H9 (cell line): ENCODE results near the gene STARD3NL. TPM values are rescaled to one million over a fixed set of nuclear protein-coding genes. Genes with fewer than 3 reads are reported as not detected.

ENCODE experiments used
- DNase-seq: peaks from one replicate; pipeline ENCODE4 v3.0.0-alpha.2; 2017
- H2AFZ ChIP-seq: one replicate; pipeline ENCODE4 v1.6.1; 2013; ENCODE audit warnings: mild to moderate bottlenecking, low read length, control low read depth, moderate library complexity
- H2AK5ac ChIP-seq: 2 replicates; pipeline ENCODE4 v1.6.1; 2013; ENCODE audit warnings: low read length, control low read depth, mixed read lengths; ENCODE audit not compliant: insufficient read length
- H2BK120ac ChIP-seq: one replicate; pipeline ENCODE4 v1.6.1; 2013; ENCODE audit warnings: low read depth, mild to moderate bottlenecking, low read length, control low read depth, inconsistent platforms; ENCODE audit not compliant: poor library complexity, severe bottlenecking
- H2BK12ac ChIP-seq: 2 replicates; pipeline ENCODE4 v1.6.1; 2013; ENCODE audit warnings: low read length, control low read depth, mixed read lengths, low read depth; ENCODE audit not compliant: insufficient read length
- H2BK15ac ChIP-seq: 2 replicates; pipeline ENCODE4 v1.6.1; 2013; ENCODE audit warnings: low read depth, low read length, control low read depth
- H2BK20ac ChIP-seq: one replicate; pipeline ENCODE4 v1.6.1; 2013; ENCODE audit warnings: low read depth, mild to moderate bottlenecking, low read length, control low read depth, inconsistent platforms; ENCODE audit not compliant: poor library complexity, severe bottlenecking
- H2BK5ac ChIP-seq: 2 replicates; pipeline ENCODE4 v1.6.1; 2013; ENCODE audit warnings: low read length, control low read depth, mixed read lengths; ENCODE audit not compliant: insufficient read length
- H3K14ac ChIP-seq: 2 replicates; pipeline ENCODE4 v1.6.1; 2013; ENCODE audit warnings: low read length, control low read depth; ENCODE audit not compliant: insufficient read depth
- H3K18ac ChIP-seq: 2 replicates; pipeline ENCODE4 v1.6.1; 2013; ENCODE audit warnings: low read depth, mild to moderate bottlenecking, mixed read lengths, low read length, control low read depth; ENCODE audit not compliant: insufficient read length
- H3K23ac ChIP-seq: 2 replicates; pipeline ENCODE4 v1.6.1; 2013; ENCODE audit warnings: low read length, control low read depth, mixed read lengths, low read depth; ENCODE audit not compliant: insufficient read length
- H3K23me2 ChIP-seq: 2 replicates; pipeline ENCODE4 v1.6.1; 2013; ENCODE audit warnings: low read depth, mild to moderate bottlenecking, mixed read lengths, low read length, control low read depth; ENCODE audit not compliant: insufficient read length, poor library complexity, severe bottlenecking
- H3K27ac ChIP-seq: 2 replicates; pipeline ENCODE4 v1.5.1; 2013; ENCODE audit warnings: low read length, control low read depth, mixed read lengths, low read depth; ENCODE audit not compliant: insufficient read length
- H3K27me3 ChIP-seq: 2 replicates; pipeline ENCODE4 v1.6.1; 2013; ENCODE audit warnings: low read length, control low read depth, inconsistent platforms; ENCODE audit not compliant: insufficient read depth
- H3K4ac ChIP-seq: 2 replicates; pipeline ENCODE4 v1.6.1; 2013; ENCODE audit warnings: low read depth, mild to moderate bottlenecking, control low read depth, inconsistent platforms, low read length, moderate library complexity
- H3K4me1 ChIP-seq: 2 replicates; pipeline ENCODE4 v1.6.1; 2013; ENCODE audit warnings: low read length, control low read depth, inconsistent platforms; ENCODE audit not compliant: insufficient read depth
- H3K4me2 ChIP-seq: 2 replicates; pipeline ENCODE4 v1.6.1; 2013; ENCODE audit warnings: low read length, control low read depth, mixed read lengths; ENCODE audit not compliant: insufficient read length, insufficient read depth
- H3K56ac ChIP-seq: 2 replicates; pipeline ENCODE4 v1.6.1; 2013; ENCODE audit warnings: low read depth, mild to moderate bottlenecking, mixed read lengths, low read length, control low read depth; ENCODE audit not compliant: insufficient read length
- H3K79me1 ChIP-seq: 2 replicates; pipeline ENCODE4 v1.6.1; 2013; ENCODE audit warnings: low read depth, mild to moderate bottlenecking, moderate library complexity, low read length, control low read depth, inconsistent platforms; ENCODE audit not compliant: insufficient read depth, poor library complexity, severe bottlenecking
- H3K79me2 ChIP-seq: 2 replicates; pipeline ENCODE4 v1.6.1; 2013; ENCODE audit warnings: low read length, control low read depth, inconsistent platforms; ENCODE audit not compliant: insufficient read depth
- H3K9ac ChIP-seq: 2 replicates; pipeline ENCODE4 v1.6.1; 2013; ENCODE audit warnings: low read length, control low read depth, mixed read lengths; ENCODE audit not compliant: insufficient read length; ENCODE audit errors: extremely low read depth
- H3K9me3 ChIP-seq: one replicate; pipeline ENCODE4 v1.6.1; 2013; ENCODE audit warnings: low read depth, low read length, inconsistent platforms; ENCODE audit not compliant: control insufficient read depth
- H3T11ph ChIP-seq: one replicate; pipeline ENCODE4 v1.6.1; 2013; ENCODE audit warnings: mild to moderate bottlenecking, low read length, control low read depth, inconsistent platforms
- H4K20me1 ChIP-seq: one replicate; pipeline ENCODE4 v1.6.1; 2013; ENCODE audit not compliant: control insufficient read depth, insufficient read length, insufficient read depth
- H4K5ac ChIP-seq: 2 replicates; pipeline ENCODE4 v1.6.1; 2013; ENCODE audit warnings: low read depth, mild to moderate bottlenecking, mixed read lengths, low read length, control low read depth; ENCODE audit not compliant: insufficient read length
- H4K8ac ChIP-seq: replicated peaks from 2 replicates; pipeline ENCODE4 v1.6.1; 2013; ENCODE audit warnings: low read length, control low read depth, mixed read lengths, low read depth; ENCODE audit not compliant: insufficient read length
- H4K91ac ChIP-seq: 2 replicates; pipeline ENCODE4 v1.6.1; 2013; ENCODE audit warnings: low read depth, mild to moderate bottlenecking, moderate library complexity, mixed read lengths, low read length, control low read depth; ENCODE audit not compliant: insufficient read length
- H3K27ac Mint-ChIP-seq, 3 experiments: 2 replicates in 2 of 3; 3 replicates in 1 of 3; pipeline ENCODE4 v1.8.0; 2020 to 2021; ENCODE audit warnings: mixed read lengths in 3 of 3, mild to moderate bottlenecking in 1 of 3, moderate library complexity in 1 of 3
- H3K27me3 Mint-ChIP-seq: 2 replicates; pipeline ENCODE4 v1.8.0; 2021; ENCODE audit warnings: low read depth, mild to moderate bottlenecking, moderate library complexity, mixed read lengths
- H3K36me3 Mint-ChIP-seq, 3 experiments: 2 replicates in 2 of 3; 3 replicates in 1 of 3; pipeline ENCODE4 v1.8.0; 2020 to 2021; ENCODE audit warnings: low read depth in 3 of 3, mixed read lengths in 3 of 3; ENCODE audit not compliant: insufficient read depth in 1 of 3
- H3K4me1 Mint-ChIP-seq, 2 experiments: 2 replicates each; pipeline ENCODE4 v1.8.0; 2020; ENCODE audit warnings: mixed read lengths in 2 of 2
- H3K4me3 Mint-ChIP-seq, 2 experiments: 2 replicates in 1 of 2; 3 replicates in 1 of 2; pipeline ENCODE4 v1.8.0; 2020 to 2021; ENCODE audit warnings: mild to moderate bottlenecking in 2 of 2, mixed read lengths in 2 of 2, moderate library complexity in 1 of 2
- H3K9me3 Mint-ChIP-seq, 2 experiments: 2 replicates in 1 of 2; 3 replicates in 1 of 2; pipeline ENCODE4 v1.8.0; 2020; ENCODE audit warnings: mild to moderate bottlenecking in 2 of 2, mixed read lengths in 2 of 2, moderate library complexity in 1 of 2
- CTCF ChIP-seq: fragments of 200-600 bp; sonication (generic); conservative IDR thresholded peaks from 3 replicates; pipeline ENCODE4 v1.8.0; 2021; ENCODE audit warnings: antibody characterized with exemption, mild to moderate bottlenecking
- WGBS: extraction: QIAGEN DNeasy Blood & Tissue Kit; methylation state at CpG from one replicate; pipeline ENCODE4 v1.1.7; 2013; ENCODE audit warnings: missing lambda C conversion rate, low lambda C conversion rate, mixed read lengths; ENCODE audit not compliant: insufficient read length; ENCODE audit errors: extremely low coverage; 5-methylcytosine and 5-hydroxymethylcytosine counted together
- total RNA-seq: library from RNA; stranded (reverse); gene quantifications from 2 replicates; pipeline ENCODE4 v1.2.1, GENCODE V29; 2021

Gene STARD3NL
- total RNA-seq, 1 experiment from 2014 or later = 36.5 TPM

GRCh38 chr7:38215735-38216670, 38.0 kb downstream of the STARD3NL start:
- Histone ChIP-seq H4K8ac (no peak overlapping the region), H2AK5ac (no peak overlapping the region), H2BK20ac (no peak overlapping the region), H3K23ac (no peak overlapping the region), H3K4me1 (peaks cover 2% of the 10 kb centered on the region; the same call in 1 of the 2 replicates), H4K91ac (no peak overlapping the region), H2AFZ (no peak overlapping the region), H2BK5ac (no peak overlapping the region), H4K20me1 (no peaks in the 10 kb centered on the region), H2BK12ac (no peak overlapping the region), H3K9me3 (no peaks in the 10 kb centered on the region), H3T11ph (no peak overlapping the region), H3K4me2 (no peak overlapping the region), H2BK120ac (no peak overlapping the region), H3K9ac (no peak overlapping the region), H2BK15ac (no peak overlapping the region), H3K23me2 (no peaks in the 10 kb centered on the region), H3K4ac (no peak overlapping the region), H3K27me3 (no peaks in the 10 kb centered on the region), H3K27ac (no peak overlapping the region), H3K18ac (no peak overlapping the region), H4K5ac (no peak overlapping the region), H3K79me1 (no peaks in the 10 kb centered on the region), H3K79me2 (no peaks in the 10 kb centered on the region), H3K56ac (no peak overlapping the region), H3K14ac (no peak overlapping the region)
- no peaks in the 10 kb centered on the region for H3K27me3 Mint-ChIP-seq
- H3K4me3 Mint-ChIP-seq = no peak overlapping the region
- no peak overlapping the region for H3K27ac Mint-ChIP-seq
- peak; percentile 97 for TF ChIP-seq CTCF
- peaks cover 7 to 29% (median 26%) of the 10 kb centered on the region in 3 experiments; a peak in 6 of 7 replicates for H3K36me3 Mint-ChIP-seq
- DNase-seq = peak; percentile 83
- H3K4me1 Mint-ChIP-seq = peaks cover 27 to 28% of the 10 kb centered on the region in 2 experiments
- no CpG with 5 or more reads among the region's 5 CpGs for WGBS
- no peaks in the 10 kb centered on the region for H3K9me3 Mint-ChIP-seq
